Endometrium (tissue), 2 donors: ENCODE results near the gene CDKL5.
"Not testable (repeated sequence)": the region's sequence is repeated elsewhere in the genome, so short reads cannot be mapped to it uniquely, and the experiment has no call there.

Experiments
- FAIRE-seq: peaks from 2 replicates; lab custom pipeline; 2012; peaks lifted over from hg19 to GRCh38; lab: Jason Lieb, UNC
- donor health status: control.
- donor health status: control.

CDKL5 gene

GRCh38 chrX:18575744-18576143 lies 150.3 kb downstream of the CDKL5 start:
- FAIRE-seq = no peak

GRCh38 chrX:18577400-18577799 lies 152.0 kb downstream of the CDKL5 start:
- no peak for FAIRE-seq

GRCh38 chrX:18578546-18578945 lies 153.1 kb downstream of the CDKL5 start:
- FAIRE-seq = no peak

- no peak for FAIRE-seq
Observed at GRCh38 chrX:18579495-18579894, 154.1 kb downstream of the CDKL5 start.

GRCh38 chrX:18582910-18583493 lies 157.6 kb downstream of the CDKL5 start:
- no peak for FAIRE-seq

- FAIRE-seq = not testable (repeated sequence)
Observed at GRCh38 chrX:18589292-18589691, 163.9 kb downstream of the CDKL5 start.

- FAIRE-seq = no peak
Observed at GRCh38 chrX:18591834-18592233, 166.4 kb downstream of the CDKL5 start.

- no peak for FAIRE-seq
Observed at GRCh38 chrX:18594079-18594478, 168.7 kb downstream of the CDKL5 start.

GRCh38 chrX:18596096-18596495 lies 170.7 kb downstream of the CDKL5 start:
- FAIRE-seq = no peak

- FAIRE-seq = no peak
Observed at GRCh38 chrX:18598413-18598812, 173.0 kb downstream of the CDKL5 start.

- FAIRE-seq = no peak
Observed at GRCh38 chrX:18607966-18608365, 182.6 kb downstream of the CDKL5 start.

GRCh38 chrX:18613930-18614639 lies 188.7 kb downstream of the CDKL5 start:
- FAIRE-seq = no peak

- no peak for FAIRE-seq
Observed at GRCh38 chrX:18616688-18617406, 191.4 kb downstream of the CDKL5 start.

GRCh38 chrX:18617407-18617750 lies 192.0 kb downstream of the CDKL5 start:
- FAIRE-seq = no peak

GRCh38 chrX:18619288-18619687 lies 193.9 kb downstream of the CDKL5 start:
- no peak for FAIRE-seq

GRCh38 chrX:18620349-18620748 lies 194.9 kb downstream of the CDKL5 start:
- FAIRE-seq = no peak

- FAIRE-seq = no peak
Observed at GRCh38 chrX:18624599-18624998, 199.2 kb downstream of the CDKL5 start.

- no peak for FAIRE-seq
Observed at GRCh38 chrX:18630934-18631333, 205.5 kb downstream of the CDKL5 start.

- no peak for FAIRE-seq
Observed at GRCh38 chrX:18638398-18638797, 213.0 kb downstream of the CDKL5 start.

GRCh38 chrX:18639280-18639679 lies 213.9 kb downstream of the CDKL5 start:
- FAIRE-seq = no peak

GRCh38 chrX:18640686-18641085 lies 215.3 kb downstream of the CDKL5 start:
- FAIRE-seq = no peak

- FAIRE-seq = no peak
Observed at GRCh38 chrX:18643243-18643642, 217.8 kb downstream of the CDKL5 start.

GRCh38 chrX:18643853-18644252 lies 218.4 kb downstream of the CDKL5 start:
- no peak for FAIRE-seq

- FAIRE-seq = no peak
Observed at GRCh38 chrX:18647621-18648020, 222.2 kb downstream of the CDKL5 start.
